ENCODE measurements around the gene TSC22D1.

DNA sequence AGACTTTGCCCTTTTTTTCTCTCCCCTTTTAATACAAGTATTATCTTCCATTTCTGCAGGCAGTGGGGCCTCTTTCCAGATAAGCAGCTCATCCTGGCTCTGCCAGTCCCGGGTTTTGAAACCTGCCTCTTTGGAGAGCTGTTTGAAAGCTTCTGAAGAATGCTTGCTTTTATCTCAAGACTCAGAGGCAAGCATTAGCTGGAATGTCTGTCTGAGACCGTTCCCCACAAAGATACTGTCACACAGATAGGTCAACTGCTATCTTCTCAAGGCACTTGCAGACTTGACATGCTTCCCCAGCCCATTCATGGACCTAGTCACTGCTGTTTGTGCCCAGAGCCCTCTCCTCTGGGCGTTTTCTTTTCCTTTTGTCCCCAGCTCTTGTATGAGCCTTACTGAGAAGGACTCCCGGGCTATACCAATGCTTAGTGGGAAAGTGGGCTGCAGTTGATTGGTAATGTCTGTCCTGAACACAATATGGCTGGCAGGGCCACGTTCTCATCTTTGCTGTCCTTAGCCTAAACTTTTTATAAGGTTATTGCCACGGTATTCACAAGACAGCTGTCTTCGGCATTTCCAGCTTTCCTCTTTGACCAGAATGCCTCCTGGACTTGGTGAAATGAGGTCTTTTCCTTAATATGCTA, 189.1 kb downstream of the TSC22D1 start:
- TF ChIP-seq CTCF (optimal IDR thresholded peaks at IDR 0.05 in 1 of 3, IDR thresholded peaks at IDR 0.05 in 1 of 3, conservative IDR thresholded peaks at IDR 0.05 in 1 of 3; ENCODE audit: extremely low read depth in 1 of 3, insufficient read depth in 2 of 3, low read length in 3 of 3) (no peak), EZH2 (IDR thresholded peaks at IDR 0.05; ENCODE audit: low read length) (no peak)

Data from keratinocyte (primary cell).